D721Med (cell line): Measurements from ENCODE around the gene RNF187.

ENCODE experiments used
- DNase-seq: peaks from one replicate; pipeline ENCODE4 v3.0.0; 2011; ENCODE audit warnings: low spot score; ENCODE audit not compliant: insufficient read length
- FAIRE-seq: peaks from 2 replicates; lab custom pipeline; 2011; peaks lifted over from hg19 to GRCh38; lab: Jason Lieb, UNC
- TF ChIP-seq, protein P1 (sequence below): IDR thresholded peaks from 2 replicates; pipeline ENCODE4 v1.5.1; 2012; ENCODE audit warnings: mild to moderate bottlenecking, control low read depth; ENCODE audit not compliant: insufficient read depth; ENCODE audit errors: missing control alignments

The RNF187 gene

DNA sequence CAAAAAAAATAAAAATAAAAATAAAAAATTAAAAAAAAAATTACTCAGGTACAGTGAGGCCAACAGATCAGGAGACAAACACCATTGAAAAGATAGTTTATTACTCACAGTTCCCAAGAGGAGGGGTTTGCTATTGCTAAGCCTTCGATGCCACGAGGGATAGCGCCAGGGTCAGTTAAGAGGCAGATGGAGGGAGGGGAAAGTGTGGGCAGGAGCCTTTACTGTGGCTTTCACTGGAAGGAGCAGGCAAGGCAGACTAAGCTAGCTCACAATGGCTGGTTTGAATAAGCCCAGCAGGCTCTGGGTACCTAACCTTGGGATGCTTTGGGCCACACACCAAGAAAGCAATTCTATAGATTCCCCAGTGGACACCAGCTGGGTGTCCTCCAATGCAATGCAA is 12.7 kb upstream of the RNF187 start:
- no peak for FAIRE-seq
- no peak for DNase-seq

DNA sequence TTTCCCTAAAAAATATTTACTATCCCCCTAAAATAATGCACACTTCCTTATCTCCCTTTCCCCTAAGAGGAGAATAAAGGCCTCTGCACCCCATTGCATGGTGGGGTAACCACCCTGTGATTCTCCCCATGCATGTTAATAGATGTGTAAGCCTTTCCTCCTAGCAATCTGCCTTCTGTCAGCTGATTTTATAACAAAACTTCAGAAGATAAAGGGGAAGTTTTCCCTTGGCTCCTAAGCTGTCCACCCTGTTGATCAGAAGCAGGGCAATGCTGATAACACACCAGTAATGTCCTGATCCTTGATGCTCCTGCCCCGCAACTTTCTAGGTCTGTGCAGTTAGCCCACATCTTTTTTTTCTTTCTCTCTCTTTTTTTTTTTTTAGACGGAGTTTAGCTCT is 11.4 kb upstream of the RNF187 start:
- DNase-seq (no peak), FAIRE-seq (no peak)
- TF ChIP-seq, protein P1, sequence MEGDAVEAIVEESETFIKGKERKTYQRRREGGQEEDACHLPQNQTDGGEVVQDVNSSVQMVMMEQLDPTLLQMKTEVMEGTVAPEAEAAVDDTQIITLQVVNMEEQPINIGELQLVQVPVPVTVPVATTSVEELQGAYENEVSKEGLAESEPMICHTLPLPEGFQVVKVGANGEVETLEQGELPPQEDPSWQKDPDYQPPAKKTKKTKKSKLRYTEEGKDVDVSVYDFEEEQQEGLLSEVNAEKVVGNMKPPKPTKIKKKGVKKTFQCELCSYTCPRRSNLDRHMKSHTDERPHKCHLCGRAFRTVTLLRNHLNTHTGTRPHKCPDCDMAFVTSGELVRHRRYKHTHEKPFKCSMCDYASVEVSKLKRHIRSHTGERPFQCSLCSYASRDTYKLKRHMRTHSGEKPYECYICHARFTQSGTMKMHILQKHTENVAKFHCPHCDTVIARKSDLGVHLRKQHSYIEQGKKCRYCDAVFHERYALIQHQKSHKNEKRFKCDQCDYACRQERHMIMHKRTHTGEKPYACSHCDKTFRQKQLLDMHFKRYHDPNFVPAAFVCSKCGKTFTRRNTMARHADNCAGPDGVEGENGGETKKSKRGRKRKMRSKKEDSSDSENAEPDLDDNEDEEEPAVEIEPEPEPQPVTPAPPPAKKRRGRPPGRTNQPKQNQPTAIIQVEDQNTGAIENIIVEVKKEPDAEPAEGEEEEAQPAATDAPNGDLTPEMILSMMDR, result no peak

More for the DNA sequence above, 12.7 kb upstream of the RNF187 start:
- TF ChIP-seq, protein P1, result no peak

DNA sequence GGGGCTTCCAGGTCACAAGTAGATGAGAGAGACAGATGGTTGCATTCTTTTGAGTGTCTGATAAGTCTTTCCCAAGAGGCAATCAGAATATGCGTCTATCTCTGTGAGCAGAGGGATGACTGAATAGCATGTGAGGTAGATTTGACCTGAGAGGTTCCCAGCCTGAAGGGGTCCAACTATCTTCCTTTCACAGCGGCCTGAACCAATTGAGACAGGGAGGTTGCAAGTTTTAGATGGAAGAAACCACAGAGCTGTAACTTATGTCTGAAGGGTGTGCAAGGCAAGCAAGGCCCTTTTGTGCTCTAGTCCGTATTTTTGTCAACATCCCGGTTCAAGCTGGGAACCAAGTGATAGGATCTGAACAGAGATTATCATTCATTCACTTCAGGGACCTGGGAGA is 9.9 kb upstream of the RNF187 start:
- FAIRE-seq, result no peak
- DNase-seq, result no peak
- TF ChIP-seq, protein P1, result no peak

DNA sequence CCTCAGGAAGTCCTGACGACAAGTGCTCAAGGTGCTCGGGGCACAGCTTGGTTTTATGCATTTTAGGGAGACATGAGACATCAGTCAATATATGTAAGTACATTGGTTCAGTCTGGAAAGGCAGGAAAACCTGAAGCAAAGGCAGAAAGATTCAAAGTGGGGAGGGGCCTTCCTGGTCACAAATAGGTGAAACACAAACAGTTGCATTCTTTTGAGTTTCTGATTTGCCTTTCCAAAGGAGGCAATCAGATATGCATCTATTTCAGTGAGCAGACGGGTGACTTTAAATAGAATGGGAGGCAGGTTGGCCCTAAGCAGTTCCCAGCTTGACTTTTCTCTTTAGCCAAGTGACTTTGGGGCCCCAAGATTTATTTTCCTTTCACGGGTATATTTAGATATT is 8.9 kb upstream of the RNF187 start:
- FAIRE-seq (no peak), DNase-seq (no peak)
- TF ChIP-seq, protein P1, result no peak

DNA sequence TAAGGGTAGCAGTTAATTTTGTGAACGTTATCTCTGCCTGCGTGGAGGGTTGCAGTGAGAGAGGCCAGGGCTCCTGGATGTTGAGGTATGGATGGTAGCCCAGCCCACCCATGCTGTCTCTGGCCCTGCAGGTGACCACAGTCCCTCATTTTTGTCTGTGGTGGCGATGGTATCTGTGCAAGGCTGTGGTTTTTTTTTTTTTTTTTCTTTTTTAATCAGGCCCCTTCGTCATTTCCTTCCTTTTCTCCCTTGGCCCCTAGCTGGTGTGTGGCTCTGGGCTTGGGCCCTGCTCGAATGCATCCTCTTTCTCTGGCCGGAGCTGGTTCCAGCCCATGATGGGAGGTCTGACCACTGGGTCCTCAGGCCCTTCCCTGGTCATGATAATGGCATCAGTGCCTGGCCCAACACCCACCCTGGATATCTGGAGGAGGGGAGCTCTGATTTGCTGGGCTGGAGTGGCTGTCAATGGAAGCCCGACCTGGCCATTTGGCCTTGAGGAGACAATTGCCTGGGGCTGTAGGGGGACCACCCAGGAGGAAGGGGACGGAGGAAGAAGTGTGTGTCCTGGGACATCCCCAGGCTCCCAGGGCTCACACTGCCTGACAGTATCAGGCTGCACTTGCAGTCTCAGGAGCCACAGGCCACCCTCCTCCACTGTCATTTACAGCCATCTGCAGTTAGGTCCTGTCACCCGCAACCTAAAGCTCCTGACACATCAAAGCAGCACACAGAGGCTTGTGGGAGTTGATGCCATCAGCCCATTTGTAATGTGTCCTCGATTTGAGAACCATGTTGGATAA is 8.1 kb upstream of the RNF187 start:
- TF ChIP-seq, protein P1, result no peak
- FAIRE-seq (no peak), DNase-seq (no peak)

DNA sequence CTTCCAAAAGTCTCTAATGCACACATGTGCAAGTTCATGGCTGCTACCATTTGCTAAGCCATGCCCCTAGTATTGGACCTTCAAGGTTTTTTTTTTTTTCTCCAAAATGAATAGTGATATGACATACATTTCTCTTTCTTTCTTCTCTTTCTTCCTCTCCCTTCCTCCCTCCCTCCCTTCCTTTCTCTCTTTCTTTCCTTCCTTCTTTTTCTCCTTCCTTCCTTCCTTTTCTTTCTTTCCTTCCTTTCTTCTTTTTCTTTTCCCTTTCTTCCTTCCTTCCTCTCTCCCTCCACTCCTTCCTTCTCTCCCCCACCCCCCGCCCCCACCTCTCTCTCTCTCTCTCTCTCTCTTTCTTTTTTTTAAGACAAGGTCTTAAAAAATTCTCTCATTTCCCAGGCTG is 3.4 kb upstream of the RNF187 start:
- no peak for FAIRE-seq
- TF ChIP-seq, protein P1, result no peak
- no peak for DNase-seq
